CD14-positive monocyte (primary cell): Measurements from ENCODE around the gene TNIP1. TPM values are rescaled to one million over a fixed set of nuclear protein-coding genes. Genes with fewer than 3 reads are reported as not detected.

ENCODE experiments used
- DNase-seq, 3 donors: peaks; one replicate each; pipeline ENCODE4 v3.0.0-alpha.2; 2011 to 2022
- H2AFZ ChIP-seq: 2 replicates; pipeline ENCODE4 v1.6.0; 2012; ENCODE audit warnings: mild to moderate bottlenecking, low read depth, low read length, inconsistent platforms; ENCODE audit not compliant: insufficient read depth, poor library complexity, severe bottlenecking
- H3K27ac ChIP-seq, 2 donors: 1 replicate in 1 of 2; 2 replicates in 1 of 2; pipeline ENCODE4 v1.5.1; 2012 to 2013; ENCODE audit warnings: low read length in 2 of 2, control low read depth in 1 of 2, inconsistent platforms in 1 of 2, low read depth in 1 of 2, mild to moderate bottlenecking in 1 of 2
- H3K27me3 ChIP-seq, 2 donors: one replicate each; pipeline versions ENCODE4 v1.6.0 to v1.6.1; 2011 to 2013; ENCODE audit warnings: low read length in 2 of 2; ENCODE audit not compliant: control insufficient read depth in 2 of 2, insufficient read depth in 2 of 2
- H3K36me3 ChIP-seq, 2 donors: replicated peaks in 1 of 2; 1 replicate in 1 of 2; 2 replicates in 1 of 2; pipeline versions ENCODE4 v1.5.1 to v1.6.1; 2012 to 2013; ENCODE audit warnings: low read length in 2 of 2, control low read depth in 1 of 2, inconsistent platforms in 1 of 2, mild to moderate bottlenecking in 1 of 2; ENCODE audit not compliant: insufficient read depth in 2 of 2, control insufficient read depth in 1 of 2
- H3K4me1 ChIP-seq, 2 donors: 1 replicate in 1 of 2; 2 replicates in 1 of 2; pipeline versions ENCODE4 v1.5.1 to v1.6.1; 2012 to 2013; ENCODE audit warnings: low read length in 2 of 2, control low read depth in 1 of 2, inconsistent platforms in 1 of 2, mild to moderate bottlenecking in 1 of 2, moderate library complexity in 1 of 2; ENCODE audit not compliant: insufficient read depth in 2 of 2, control insufficient read depth in 1 of 2
- H3K4me2 ChIP-seq: replicated peaks from 2 replicates; pipeline ENCODE3; 2012; ENCODE audit warnings: low read length, moderate library complexity, mild to moderate bottlenecking; ENCODE audit not compliant: poor library complexity, severe bottlenecking; ENCODE audit errors: extremely low read depth
- H3K4me3 ChIP-seq, 3 experiments: fragments of 200-600 bp in 1 of 3; sonication (generic) in 1 of 3; replicated peaks in 1 of 3; 1 replicate in 2 of 3; 2 replicates in 1 of 3; pipeline ENCODE4 v1.5.1; 2011 to 2013; ENCODE audit warnings: low read length in 3 of 3, mild to moderate bottlenecking in 3 of 3, control low read depth in 2 of 3, low read depth in 2 of 3, inconsistent platforms in 1 of 3, moderate library complexity in 1 of 3
- H3K79me2 ChIP-seq: 2 replicates; pipeline ENCODE4 v1.6.0; 2012; ENCODE audit warnings: mild to moderate bottlenecking, control low read depth, inconsistent platforms, low read length, moderate library complexity; ENCODE audit not compliant: insufficient read depth
- H3K9ac ChIP-seq: 2 replicates; pipeline ENCODE4 v1.6.0; 2017; ENCODE audit warnings: low read length, mild to moderate bottlenecking; ENCODE audit not compliant: insufficient read depth, poor library complexity, severe bottlenecking
- H3K9me3 ChIP-seq, 2 donors: replicated peaks in 1 of 2; 1 replicate in 1 of 2; 2 replicates in 1 of 2; pipeline versions ENCODE4 v1.5.1 to v1.6.1; 2012 to 2013; ENCODE audit warnings: low read length in 2 of 2, control low read depth in 1 of 2; ENCODE audit not compliant: control insufficient read depth in 1 of 2, insufficient read depth in 1 of 2
- H4K20me1 ChIP-seq: 2 replicates; pipeline ENCODE4 v1.6.0; 2012; ENCODE audit warnings: mild to moderate bottlenecking, low read length, control low read depth, moderate library complexity; ENCODE audit not compliant: insufficient read depth
- H3K27ac Mint-ChIP-seq, 7 donors: one replicate each; pipeline ENCODE4 v1.8.0; 2020; ENCODE audit warnings: mild to moderate bottlenecking in 7 of 7, mixed read lengths in 7 of 7, moderate library complexity in 6 of 7, inconsistent platforms in 2 of 7
- H3K27me3 Mint-ChIP-seq, 3 donors: one replicate each; pipeline ENCODE4 v1.8.0; 2021 to 2022; ENCODE audit warnings: low read depth in 3 of 3, mild to moderate bottlenecking in 3 of 3, mixed read lengths in 3 of 3, moderate library complexity in 3 of 3, inconsistent platforms in 1 of 3
- H3K36me3 Mint-ChIP-seq, 2 donors: one replicate each; pipeline ENCODE4 v1.8.0; 2020; ENCODE audit warnings: mixed read lengths in 2 of 2, inconsistent platforms in 1 of 2, mild to moderate bottlenecking in 1 of 2
- H3K4me1 Mint-ChIP-seq: one replicate; pipeline ENCODE4 v1.8.0; 2020; ENCODE audit warnings: mild to moderate bottlenecking, mixed read lengths
- H3K4me3 Mint-ChIP-seq, 2 donors: one replicate each; pipeline ENCODE4 v1.8.0; 2020; ENCODE audit warnings: mild to moderate bottlenecking in 2 of 2, mixed read lengths in 2 of 2, moderate library complexity in 1 of 2
- H3K9me3 Mint-ChIP-seq, 7 donors: one replicate each; pipeline ENCODE4 v1.8.0; 2020 to 2022; ENCODE audit warnings: mixed read lengths in 7 of 7, mild to moderate bottlenecking in 6 of 7, moderate library complexity in 6 of 7, inconsistent platforms in 2 of 7
- WGBS: methylation state at CpG from one replicate; pipeline ENCODE4 v1.1.5; 2013; ENCODE audit warnings: missing lambda C conversion rate; ENCODE audit not compliant: insufficient coverage; 5-methylcytosine and 5-hydroxymethylcytosine counted together
- intact Hi-C, 2 donors: fragments of 100-400 bp; cut with micrococcal nuclease; formaldehyde crosslinking; loops; one replicate each; pipeline versions ENCODE4 v1.15.0 to v1.15.1; 2023
- polyA plus RNA-seq, 3 donors: library from polyadenylated mRNA; depleted of rRNA in 1 of 3; unstranded in 2 of 3; stranded (reverse) in 1 of 3; fragments of 300-500 nt in 2 of 3; fragments of >200 nt in 1 of 3; fragmentation: Illumina TruSeq in 2 of 3; gene quantifications; 1 replicate in 2 of 3; 2 replicates in 1 of 3; pipeline ENCODE4 v1.2.3, GENCODE V29; 2012 to 2021
- TF ChIP-seq, protein P1 (sequence below): fragments of 200-600 bp; IDR thresholded peaks from one replicate; pipeline ENCODE4 v1.8.0; 2022; ENCODE audit warnings: antibody characterized with exemption, mild to moderate bottlenecking

The TNIP1 gene
- polyA plus RNA-seq, 3 donors, result 30.8 to 108 (median 46.4) TPM

DNA sequence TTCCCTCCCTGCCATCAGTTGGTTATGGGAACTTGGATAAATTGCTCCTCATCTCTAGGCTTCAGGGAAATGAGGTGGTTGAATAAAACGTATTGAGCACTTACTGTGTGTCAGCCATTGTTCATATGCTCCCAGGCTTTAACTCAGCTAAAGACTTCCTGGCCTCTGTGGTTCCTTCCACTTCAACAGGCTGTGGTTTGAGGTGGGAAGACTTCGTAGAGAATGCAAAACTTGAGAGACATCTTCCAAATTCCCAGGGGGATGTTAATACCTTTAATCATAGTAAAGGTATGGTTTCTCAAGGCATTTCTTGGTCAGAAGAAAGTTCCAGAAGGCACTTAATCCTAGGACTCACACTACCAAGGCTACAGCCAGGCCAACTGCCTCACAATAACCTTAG, 62.0 kb downstream of the TNIP1 start:
- peaks cover 50% of the 10 kb centered on the region for H3K4me1 Mint-ChIP-seq
- H3K36me3 Mint-ChIP-seq, result peaks cover 11 to 13% of the 10 kb centered on the region in 2 donors
- peak overlapping the region in 1 of 7 donors; percentile 8 for H3K27ac Mint-ChIP-seq
- no CpG with 5 or more reads among the region's 2 CpGs for WGBS
- H4K20me1 ChIP-seq, result peaks cover 19% of the 10 kb centered on the region
- H3K79me2 ChIP-seq, result no peaks in the 10 kb centered on the region
- no peak overlapping the region for H3K4me3 Mint-ChIP-seq
- H3K27ac ChIP-seq, result no peak overlapping the region
- H3K36me3 ChIP-seq, result no peaks in the 10 kb centered on the region
- H3K4me2 ChIP-seq, result no peak overlapping the region
- TF ChIP-seq, protein P1, sequence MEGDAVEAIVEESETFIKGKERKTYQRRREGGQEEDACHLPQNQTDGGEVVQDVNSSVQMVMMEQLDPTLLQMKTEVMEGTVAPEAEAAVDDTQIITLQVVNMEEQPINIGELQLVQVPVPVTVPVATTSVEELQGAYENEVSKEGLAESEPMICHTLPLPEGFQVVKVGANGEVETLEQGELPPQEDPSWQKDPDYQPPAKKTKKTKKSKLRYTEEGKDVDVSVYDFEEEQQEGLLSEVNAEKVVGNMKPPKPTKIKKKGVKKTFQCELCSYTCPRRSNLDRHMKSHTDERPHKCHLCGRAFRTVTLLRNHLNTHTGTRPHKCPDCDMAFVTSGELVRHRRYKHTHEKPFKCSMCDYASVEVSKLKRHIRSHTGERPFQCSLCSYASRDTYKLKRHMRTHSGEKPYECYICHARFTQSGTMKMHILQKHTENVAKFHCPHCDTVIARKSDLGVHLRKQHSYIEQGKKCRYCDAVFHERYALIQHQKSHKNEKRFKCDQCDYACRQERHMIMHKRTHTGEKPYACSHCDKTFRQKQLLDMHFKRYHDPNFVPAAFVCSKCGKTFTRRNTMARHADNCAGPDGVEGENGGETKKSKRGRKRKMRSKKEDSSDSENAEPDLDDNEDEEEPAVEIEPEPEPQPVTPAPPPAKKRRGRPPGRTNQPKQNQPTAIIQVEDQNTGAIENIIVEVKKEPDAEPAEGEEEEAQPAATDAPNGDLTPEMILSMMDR, result no peak
- no peak overlapping the region for H3K4me3 ChIP-seq
- H2AFZ ChIP-seq, result no peak overlapping the region
- no peak overlapping the region for H3K9ac ChIP-seq
- H3K27me3 Mint-ChIP-seq, result peaks cover 1 to 9% (median 6%) of the 10 kb centered on the region in 3 donors
- DNase-seq, result no peak
- no peaks in the 10 kb centered on the region for H3K9me3 ChIP-seq
- H3K27me3 ChIP-seq, result no peaks in the 10 kb centered on the region
- no peaks in the 10 kb centered on the region for H3K9me3 Mint-ChIP-seq
- H3K4me1 ChIP-seq, result peaks cover 47 to 50% of the 10 kb centered on the region in 2 donors
- intact Hi-C loops, result no loop called here

DNA sequence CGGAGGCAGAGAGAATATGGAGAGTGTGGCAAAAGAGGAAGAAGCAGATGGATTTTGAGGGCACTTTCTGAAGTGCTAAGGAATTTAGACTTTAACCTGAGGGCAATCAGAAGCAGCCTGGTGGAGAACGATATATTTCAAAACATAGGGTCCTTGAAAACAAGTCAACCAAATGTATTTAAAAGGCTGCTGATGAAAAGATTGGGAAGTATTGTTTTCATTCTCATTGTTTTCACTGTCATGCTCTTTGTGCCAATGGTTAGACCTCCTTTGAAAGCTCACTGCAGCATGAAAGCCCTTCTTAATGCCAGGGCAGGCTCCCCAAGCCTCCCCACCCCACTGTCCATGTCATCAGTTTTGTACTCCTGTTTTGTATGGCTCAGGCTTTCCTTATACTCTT, 62.9 kb downstream of the TNIP1 start:
- Histone ChIP-seq H3K4me1 (peaks cover 42 to 44% of the 10 kb centered on the region in 2 donors), H4K20me1 (peaks cover 10% of the 10 kb centered on the region), H3K9ac (no peak overlapping the region), H3K27ac (no peak overlapping the region), H3K27me3 (no peaks in the 10 kb centered on the region), H3K4me3 (no peak overlapping the region), H3K9me3 (no peaks in the 10 kb centered on the region), H2AFZ (no peak overlapping the region), H3K79me2 (no peaks in the 10 kb centered on the region), H3K4me2 (no peak overlapping the region), H3K36me3 (no peaks in the 10 kb centered on the region)
- H3K9me3 Mint-ChIP-seq, result no peaks in the 10 kb centered on the region
- no peak overlapping the region for H3K4me3 Mint-ChIP-seq
- DNase-seq, result no peak
- WGBS, result 100% methylated on average over 1 of the region's 2 CpGs
- H3K27ac Mint-ChIP-seq, result peak overlapping the region in 4 of 7 donors; percentile 9 to 93 (median 79)
- peaks cover 45% of the 10 kb centered on the region for H3K4me1 Mint-ChIP-seq
- intact Hi-C loops, result no loop called here
- H3K27me3 Mint-ChIP-seq, result peaks cover 1 to 9% (median 6%) of the 10 kb centered on the region in 3 donors
- peaks cover 11 to 13% of the 10 kb centered on the region in 2 donors for H3K36me3 Mint-ChIP-seq
- TF ChIP-seq, protein P1, result no peak
